IMR-90 (cell line): ENCODE data around the gene SNX32. TPM values are rescaled to one million over a fixed set of nuclear protein-coding genes. Genes with fewer than 3 reads are reported as not detected.

Source experiments
- ATAC-seq: fragments of 200-7000 bp; cut with Tn5 transposase; 2 replicates; pipeline ENCODE4 v1.9.1; 2020; ENCODE audit warnings: low read depth, mild to moderate bottlenecking, moderate library complexity
- BruUV-seq: library from RNA; stranded (reverse); fragments of 400-500 nt; replicated peaks from 2 replicates; lab custom pipeline; 2021; lab: Mats Ljungman, UMichigan
- CTCF ChIA-PET: fragments of 300-600 bp; formaldehyde crosslinking; extraction: SDS; loops from one replicate; lab custom pipeline; 2021; ENCODE audit warnings: antibody characterized with exemption; lab: Yijun Ruan, JAX
- POLR2A ChIA-PET: fragments of 300-600 bp; sonication (Branson Sonifier 250); formaldehyde crosslinking; loops from one replicate; lab custom pipeline; 2022; ENCODE audit warnings: antibody characterized with exemption; ENCODE audit not compliant: unreplicated experiment; lab: Charles Lee
- DNase-seq: peaks from one replicate; pipeline ENCODE4 v3.0.0; 2013
- H2AFZ ChIP-seq: replicated peaks from 2 replicates; pipeline ENCODE3; 2013; ENCODE audit warnings: low read length, mild to moderate bottlenecking; ENCODE audit not compliant: poor library complexity
- H2AK5ac ChIP-seq: 2 replicates; pipeline ENCODE4 v1.6.1; 2013; ENCODE audit warnings: low read depth, low read length, inconsistent platforms
- H2AK9ac ChIP-seq: replicated peaks from 2 replicates; pipeline ENCODE3; 2013; ENCODE audit warnings: mild to moderate bottlenecking, low read depth, low read length, moderate library complexity; ENCODE audit not compliant: poor library complexity
- H2BK120ac ChIP-seq: 2 replicates; pipeline ENCODE4 v1.6.1; 2013; ENCODE audit warnings: low read depth, low read length, inconsistent platforms
- H2BK15ac ChIP-seq: 3 replicates; pipeline ENCODE4 v1.6.1; 2013; ENCODE audit warnings: low read depth, low read length, inconsistent platforms
- H2BK20ac ChIP-seq: 2 replicates; pipeline ENCODE4 v1.6.1; 2013; ENCODE audit warnings: low read depth, mild to moderate bottlenecking, inconsistent platforms, low read length, moderate library complexity
- H2BK5ac ChIP-seq: 2 replicates; pipeline ENCODE4 v1.6.1; 2013; ENCODE audit warnings: mild to moderate bottlenecking, low read depth, low read length, inconsistent platforms; ENCODE audit not compliant: poor library complexity, severe bottlenecking
- H3K14ac ChIP-seq: replicated peaks from 2 replicates; pipeline ENCODE4 v1.6.1; 2013; ENCODE audit warnings: low read depth, low read length, inconsistent platforms
- H3K18ac ChIP-seq: 2 replicates; pipeline ENCODE4 v1.6.1; 2013; ENCODE audit warnings: low read depth, low read length, control low read depth
- H3K23ac ChIP-seq: 2 replicates; pipeline ENCODE4 v1.6.1; 2013; ENCODE audit warnings: low read depth, low read length, inconsistent platforms
- H3K27ac ChIP-seq: 2 replicates; pipeline ENCODE4 v1.5.1; 2013; ENCODE audit warnings: mild to moderate bottlenecking, control low read depth, low read length; ENCODE audit not compliant: insufficient read depth
- H3K27me3 ChIP-seq: 2 replicates; pipeline ENCODE4 v1.6.1; 2013; ENCODE audit warnings: low read length; ENCODE audit not compliant: control insufficient read depth, insufficient read depth
- H3K36me3 ChIP-seq: 2 replicates; pipeline ENCODE4 v1.6.1; 2013; ENCODE audit warnings: low read length, mixed read lengths; ENCODE audit not compliant: control insufficient read depth, insufficient read depth
- H3K4ac ChIP-seq: 2 replicates; pipeline ENCODE4 v1.6.1; 2013; ENCODE audit warnings: low read depth, low read length, inconsistent platforms
- H3K4me1 ChIP-seq: 2 replicates; pipeline ENCODE4 v1.6.1; 2013; ENCODE audit warnings: low read length, mixed read lengths; ENCODE audit not compliant: control insufficient read depth, insufficient read depth
- H3K4me2 ChIP-seq: 2 replicates; pipeline ENCODE4 v1.6.1; 2013; ENCODE audit warnings: low read depth, mild to moderate bottlenecking, control low read depth, low read length, moderate library complexity
- H3K4me3 ChIP-seq: 2 replicates; pipeline ENCODE4 v1.5.1; 2013; ENCODE audit warnings: low read depth, mild to moderate bottlenecking, control low read depth, low read length, moderate library complexity; ENCODE audit not compliant: insufficient read depth
- H3K56ac ChIP-seq: 2 replicates; pipeline ENCODE4 v1.6.1; 2013; ENCODE audit warnings: low read length, inconsistent platforms; ENCODE audit not compliant: insufficient read depth; ENCODE audit errors: extremely low read depth
- H3K79me1 ChIP-seq, 2 experiments: 2 replicates each; pipeline ENCODE4 v1.6.1; 2013; ENCODE audit warnings: low read length in 2 of 2, inconsistent platforms in 1 of 2, low read depth in 1 of 2
- H3K9ac ChIP-seq: 2 replicates; pipeline ENCODE4 v1.6.1; 2013; ENCODE audit warnings: low read depth, low read length, control low read depth
- H3K9me1 ChIP-seq: 2 replicates; pipeline ENCODE4 v1.6.1; 2013; ENCODE audit warnings: low read length, inconsistent platforms; ENCODE audit not compliant: insufficient read depth
- H3K9me3 ChIP-seq: 2 replicates; pipeline ENCODE4 v1.6.1; 2013; ENCODE audit warnings: low read length; ENCODE audit not compliant: control insufficient read depth, insufficient read depth
- H4K20me1 ChIP-seq: 2 replicates; pipeline ENCODE4 v1.6.1; 2013; ENCODE audit warnings: low read length, inconsistent platforms; ENCODE audit not compliant: insufficient read depth
- H4K5ac ChIP-seq: 2 replicates; pipeline ENCODE4 v1.6.1; 2013; ENCODE audit warnings: mild to moderate bottlenecking, low read depth, low read length, control low read depth
- H4K8ac ChIP-seq, 2 experiments: 2 replicates each; pipeline ENCODE4 v1.6.1; 2013; ENCODE audit warnings: low read depth in 2 of 2, low read length in 2 of 2, control low read depth in 1 of 2, inconsistent platforms in 1 of 2
- H4K91ac ChIP-seq: 2 replicates; pipeline ENCODE4 v1.6.1; 2013; ENCODE audit warnings: low read depth, low read length, inconsistent platforms; ENCODE audit not compliant: insufficient read depth
- BHLHE40 ChIP-seq: fragments of 150-350 bp; IDR thresholded peaks from 2 replicates; pipeline ENCODE4 v1.6.1; 2016; ENCODE audit warnings: mild to moderate bottlenecking, low read depth, low read length
- FOS ChIP-seq: fragments of 150-350 bp; IDR thresholded peaks from 2 replicates; pipeline ENCODE4 v1.6.1; 2016; ENCODE audit warnings: low read depth, low read length
- WGBS, 2 experiments: methylation state at CpG; one replicate each; pipeline versions ENCODE4 v1.1.5 to v1.1.7; 2013; ENCODE audit warnings: missing lambda C conversion rate in 2 of 2; ENCODE audit not compliant: insufficient read length in 1 of 2; ENCODE audit errors: extremely low coverage in 2 of 2; 5-methylcytosine and 5-hydroxymethylcytosine counted together
- dilution Hi-C: fragments of 300-500 bp; cut with HindIII; formaldehyde crosslinking; loops from one replicate; pipeline ENCODE4 v1.14.3; 2018; ENCODE audit warnings: low sequenced_read_pairs; ENCODE audit not compliant: unreplicated experiment
- in situ Hi-C: fragments of 300-500 bp; cut with MboI; formaldehyde crosslinking; loops from 3 replicates; pipeline ENCODE4 v1.14.3; 2019; ENCODE audit warnings: low sequenced_read_pairs, inconsistent platforms, mixed read lengths
- intact Hi-C: fragments of 100-400 bp; cut with micrococcal nuclease; formaldehyde crosslinking; loops from 2 replicates; pipeline ENCODE4 v1.10.0; 2022
- polyA plus RNA-seq, 3 experiments: library from polyadenylated mRNA; depleted of rRNA; stranded (reverse); fragments of >200 nt; gene quantifications; 2 replicates each; pipeline ENCODE4 v1.2.3, GENCODE V29; 2012; ENCODE audit warnings: low replicate concordance in 1 of 3
- total RNA-seq: library from RNA; depleted of rRNA; stranded (reverse); fragments of >200 nt; gene quantifications from 2 replicates; pipeline ENCODE4 v1.2.3, GENCODE V29; 2012

The SNX32 gene
- total and polyA plus RNA-seq, 2 of the 4 experiments (the other 2 are of a cell fraction), result 0.36 to 0.79 TPM

DNA sequence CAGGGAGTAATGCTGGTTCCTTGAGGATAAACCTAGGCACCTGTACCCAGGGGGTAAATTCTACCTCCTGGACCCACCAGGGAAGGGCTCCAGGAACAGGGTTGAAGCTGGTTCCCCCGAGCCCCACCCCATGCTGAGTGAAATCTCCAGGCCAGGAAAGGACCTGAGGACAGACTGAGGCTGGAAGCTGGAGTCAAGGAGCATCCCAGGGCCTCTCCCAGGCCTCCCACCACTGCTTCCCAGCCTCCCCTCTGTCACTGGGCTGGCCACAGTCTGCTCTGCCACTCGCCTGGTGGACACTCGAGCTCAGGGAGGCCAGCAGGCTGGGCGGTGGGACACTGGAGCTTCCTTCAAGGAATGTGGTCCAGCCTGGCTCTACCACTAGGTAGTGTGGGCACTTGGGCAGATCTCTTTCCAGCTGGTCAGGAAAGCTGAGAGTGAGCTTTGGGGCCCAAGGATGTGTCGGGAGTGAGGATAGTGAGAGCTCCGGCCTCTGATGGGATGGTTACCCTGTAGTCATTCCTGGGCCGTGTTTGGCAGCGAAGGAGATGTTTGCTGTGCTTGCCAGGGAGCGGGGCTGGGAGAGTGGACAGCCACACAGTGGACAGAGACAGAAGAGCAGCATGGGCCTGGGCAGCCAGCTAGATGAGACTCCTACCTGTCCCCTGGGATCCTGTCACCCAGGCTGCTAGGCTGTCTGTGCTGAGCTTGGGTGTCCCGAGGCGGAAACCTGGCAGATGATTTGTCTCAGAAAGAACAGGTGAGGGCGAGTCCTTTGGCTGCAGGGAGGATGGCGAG, 43.5 kb upstream of the SNX32 start:
- Histone ChIP-seq H2AK5ac (no peak overlapping the region), H2BK20ac (no peak overlapping the region), H3K79me1 (no peaks in the 10 kb centered on the region), H2BK120ac (no peak overlapping the region), H3K4me3 (no peak overlapping the region), H3K36me3 (no peaks in the 10 kb centered on the region), H3K4me2 (no peak overlapping the region), H3K14ac (no peak overlapping the region), H2BK5ac (no peak overlapping the region), H3K56ac (no peak overlapping the region), H4K20me1 (no peaks in the 10 kb centered on the region; the same call in 1 of the 2 replicates), H2BK15ac (no peak overlapping the region), H3K9ac (no peak overlapping the region), H3K27me3 (peaks cover 87% of the 10 kb centered on the region), H3K4me1 (no peaks in the 10 kb centered on the region; the same call in 1 of the 2 replicates), H3K9me3 (peaks cover 2% of the 10 kb centered on the region; the same call in 1 of the 2 replicates), H2AFZ (no peak overlapping the region), H4K91ac (no peak overlapping the region), H4K8ac (no peak overlapping the region), H4K5ac (no peak overlapping the region), H3K9me1 (no peaks in the 10 kb centered on the region), H2AK9ac (no peak overlapping the region), H3K23ac (no peak overlapping the region), H3K27ac (no peak overlapping the region), H3K4ac (no peak overlapping the region), H3K18ac (no peak overlapping the region)
- TF ChIP-seq BHLHE40 (no peak), FOS (no peak)
- dilution Hi-C loops (no loop called here), intact Hi-C loops (no loop called here), in situ Hi-C loops (no loop called here)
- no TSS peak for BruUV-seq
- 62% methylated on average over 10 of the region's 13 CpGs; no CpG with 5 or more reads in 1 of the 2 experiments for WGBS, 2 experiments
- DNase-seq (no peak), ATAC-seq (no peak)
- CTCF ChIA-PET, result no interaction called here
- POLR2A ChIA-PET, result no interaction called here
